GM12874 (cell line): Measurements from ENCODE around the gene LAMB3.

ENCODE experiments used
- TF ChIP-seq, protein P1 (sequence below): IDR thresholded peaks from 2 replicates; pipeline ENCODE4 v1.5.1; 2011; ENCODE audit warnings: low read depth, mild to moderate bottlenecking, control low read depth, low read length, moderate library complexity; ENCODE audit not compliant: insufficient read depth

The LAMB3 gene

DNA sequence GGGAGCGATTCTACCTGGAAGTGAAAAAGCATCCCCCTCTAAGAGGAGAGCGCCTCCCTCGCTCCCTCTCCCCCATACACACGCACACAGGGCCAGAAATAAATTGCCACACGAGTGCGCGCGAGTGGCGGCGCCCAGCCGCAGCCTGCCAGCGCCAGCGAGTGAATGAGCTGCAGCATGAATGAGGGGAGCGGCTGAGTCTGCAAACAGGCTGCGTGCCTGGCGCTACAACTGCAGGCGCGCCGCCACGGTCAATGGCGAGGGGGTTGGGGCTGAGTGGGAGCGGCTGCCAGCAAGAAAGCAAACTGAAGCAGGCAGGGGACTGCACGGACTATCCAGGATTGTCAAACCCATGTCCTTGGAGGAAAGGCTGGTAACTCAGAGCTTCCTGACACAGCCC is 66.6 kb downstream of the LAMB3 start:
- TF ChIP-seq, protein P1, sequence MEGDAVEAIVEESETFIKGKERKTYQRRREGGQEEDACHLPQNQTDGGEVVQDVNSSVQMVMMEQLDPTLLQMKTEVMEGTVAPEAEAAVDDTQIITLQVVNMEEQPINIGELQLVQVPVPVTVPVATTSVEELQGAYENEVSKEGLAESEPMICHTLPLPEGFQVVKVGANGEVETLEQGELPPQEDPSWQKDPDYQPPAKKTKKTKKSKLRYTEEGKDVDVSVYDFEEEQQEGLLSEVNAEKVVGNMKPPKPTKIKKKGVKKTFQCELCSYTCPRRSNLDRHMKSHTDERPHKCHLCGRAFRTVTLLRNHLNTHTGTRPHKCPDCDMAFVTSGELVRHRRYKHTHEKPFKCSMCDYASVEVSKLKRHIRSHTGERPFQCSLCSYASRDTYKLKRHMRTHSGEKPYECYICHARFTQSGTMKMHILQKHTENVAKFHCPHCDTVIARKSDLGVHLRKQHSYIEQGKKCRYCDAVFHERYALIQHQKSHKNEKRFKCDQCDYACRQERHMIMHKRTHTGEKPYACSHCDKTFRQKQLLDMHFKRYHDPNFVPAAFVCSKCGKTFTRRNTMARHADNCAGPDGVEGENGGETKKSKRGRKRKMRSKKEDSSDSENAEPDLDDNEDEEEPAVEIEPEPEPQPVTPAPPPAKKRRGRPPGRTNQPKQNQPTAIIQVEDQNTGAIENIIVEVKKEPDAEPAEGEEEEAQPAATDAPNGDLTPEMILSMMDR: no peak

DNA sequence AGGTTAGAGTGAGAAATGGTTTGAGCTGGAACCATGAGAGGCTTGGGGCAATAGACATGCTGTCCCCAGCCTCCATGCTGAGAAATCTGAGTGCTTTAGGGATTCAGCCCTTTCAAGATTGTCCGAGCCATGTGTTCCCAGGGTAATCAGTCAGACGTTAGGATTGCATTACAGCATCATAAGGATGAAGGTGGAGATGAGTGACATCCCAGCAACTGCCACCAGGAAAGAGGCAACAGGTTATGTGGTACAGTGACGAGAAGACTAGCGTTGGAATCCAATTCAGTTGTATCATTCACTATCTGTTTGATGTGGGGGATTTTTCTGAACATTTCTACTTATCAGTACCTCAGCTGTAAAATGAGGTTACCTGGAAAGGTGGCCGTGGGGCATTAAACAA is 67.0 kb downstream of the LAMB3 start:
- TF ChIP-seq, protein P1: no peak

DNA sequence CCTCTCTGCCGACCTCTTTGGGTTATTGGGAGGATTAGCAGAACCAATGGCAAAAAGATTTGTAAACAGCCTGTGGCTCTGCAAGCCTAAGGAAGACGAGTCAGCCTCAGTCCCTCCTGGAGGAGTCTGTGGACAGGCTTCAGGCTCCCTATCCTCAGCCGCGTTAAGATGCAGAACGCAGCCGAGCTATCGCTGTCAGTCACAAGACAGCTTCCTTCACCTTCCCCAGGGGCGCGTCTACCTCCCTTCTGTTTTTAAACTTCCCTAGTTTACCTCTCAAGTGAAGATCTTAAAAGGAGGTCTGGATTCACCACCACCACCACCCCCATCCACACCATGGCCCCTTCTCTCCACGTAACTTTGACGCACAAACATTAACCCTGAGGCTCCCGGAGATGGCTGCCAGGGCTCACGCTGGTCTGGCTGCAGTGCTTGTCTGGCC is 68.0 kb downstream of the LAMB3 start:
- TF ChIP-seq, protein P1: no peak

DNA sequence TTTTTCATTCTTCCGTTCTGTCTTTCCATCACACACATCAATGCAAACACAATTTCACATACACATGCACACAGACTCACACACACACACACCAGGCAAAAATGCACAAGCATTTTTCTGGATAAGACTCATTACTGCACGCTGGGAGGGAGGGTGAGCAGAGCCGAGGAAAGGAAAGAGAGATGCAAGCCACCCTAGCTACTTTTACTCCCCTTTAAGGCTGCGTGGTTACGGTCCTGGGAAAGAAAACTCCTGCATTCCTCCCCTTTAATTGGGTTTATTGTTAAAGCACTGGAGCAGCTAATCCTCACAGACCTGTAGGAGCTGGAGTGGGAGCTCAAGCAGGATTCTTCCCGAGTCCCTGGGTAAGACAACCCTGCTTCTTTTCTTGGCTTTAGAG is 68.8 kb downstream of the LAMB3 start, which contains the start of gene CAMK1G:
CAMK1G (plus strand) TSS at position 307 of the 400 bp plus-strand sequence. CDS start 11,270 bp downstream, outside the sequence.
- TF ChIP-seq, protein P1: no peak

DNA sequence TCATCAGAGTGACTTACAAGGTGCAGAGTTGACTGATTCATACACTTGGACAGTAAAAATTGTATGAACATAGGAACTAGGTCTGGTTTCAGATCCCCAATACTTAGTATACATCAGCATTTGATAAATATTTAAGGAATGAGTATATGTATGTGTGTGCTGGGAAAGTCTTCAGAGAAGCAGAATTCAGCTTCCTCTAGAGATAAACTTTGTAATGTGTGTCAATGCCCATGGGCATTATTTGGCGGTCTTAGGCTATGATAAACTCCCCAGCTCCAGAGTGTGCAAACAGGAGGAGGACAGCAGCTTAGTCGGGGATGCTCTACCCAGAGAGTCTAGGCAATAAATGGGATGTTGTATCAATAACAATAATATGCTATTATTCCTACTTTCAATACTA is 71.6 kb downstream of the LAMB3 start:
- TF ChIP-seq, protein P1: no peak

DNA sequence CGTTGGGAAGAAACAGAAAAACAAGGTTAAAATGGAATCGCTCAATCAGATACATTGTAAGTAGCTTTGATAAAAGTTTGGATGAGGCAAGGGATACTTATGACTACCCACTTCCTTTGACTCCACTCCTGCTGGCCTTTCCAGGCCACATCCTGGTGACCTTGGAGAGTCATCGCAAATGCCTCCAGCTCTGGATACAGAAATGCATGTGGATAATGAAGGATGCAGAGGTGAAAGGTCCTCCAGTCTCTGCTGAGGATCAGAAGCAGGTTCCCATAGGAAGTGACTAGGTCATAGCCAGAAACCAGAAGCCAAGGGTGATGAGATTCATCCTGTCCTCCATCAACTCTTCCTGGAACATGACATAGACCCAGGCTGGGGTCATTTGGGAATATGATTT is 74.9 kb downstream of the LAMB3 start:
- TF ChIP-seq, protein P1: no peak

DNA sequence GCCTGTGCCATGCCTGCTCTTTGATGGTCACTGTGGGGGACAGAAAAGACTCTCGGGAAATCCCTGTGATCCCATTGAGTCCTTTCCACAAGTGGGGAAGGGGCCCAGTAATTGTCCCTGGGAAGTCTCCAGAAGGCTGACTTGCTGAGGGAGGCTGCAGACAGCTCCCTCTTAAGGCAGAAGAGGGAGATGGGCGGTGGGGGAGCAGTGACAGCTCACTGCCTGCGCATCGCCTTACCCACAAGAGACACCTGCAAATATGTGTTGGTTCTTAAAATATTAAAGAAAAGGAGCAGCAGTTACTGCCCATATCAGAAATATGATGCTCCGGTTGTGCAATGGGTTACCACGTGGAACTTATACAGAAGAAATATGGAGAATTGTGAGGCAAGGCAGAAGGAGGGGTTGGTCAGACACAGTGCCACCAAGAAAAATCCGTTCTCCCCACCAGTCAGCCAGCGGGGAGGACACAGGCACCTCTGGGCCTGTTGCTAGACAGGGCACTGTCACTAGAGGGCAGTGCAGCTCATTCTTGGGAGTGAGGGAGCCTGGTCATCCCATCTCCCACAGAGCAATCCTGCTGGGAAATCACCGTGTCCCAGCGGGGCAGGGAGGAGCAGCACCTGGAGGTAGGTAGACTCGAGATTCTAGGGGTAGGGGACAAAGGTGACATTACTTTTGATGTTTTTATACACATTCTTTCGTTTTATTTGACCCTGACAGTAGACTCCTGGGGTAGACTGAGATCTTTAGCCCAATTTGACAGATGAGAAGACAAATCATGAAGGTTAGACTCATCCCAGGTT is 75.6 kb downstream of the LAMB3 start:
- TF ChIP-seq, protein P1: peak; percentile 96
